GM12892 (cell line): ENCODE measurements around the gene RAD51C.

Experiments used
- POLR2A ChIP-seq: IDR thresholded peaks from 2 replicates; pipeline ENCODE4 v1.6.1; 2011; ENCODE audit warnings: low read depth, low read length, control low read depth
- POLR2AphosphoS5 ChIP-seq: IDR thresholded peaks from 2 replicates; pipeline ENCODE4 v1.6.1; 2011; ENCODE audit warnings: low read depth, low read length, control low read depth
- TAF1 ChIP-seq: IDR thresholded peaks from 2 replicates; pipeline ENCODE4 v1.6.1; 2011; ENCODE audit warnings: low read depth, mild to moderate bottlenecking, control low read depth, low read length, borderline replicate concordance

DNA sequence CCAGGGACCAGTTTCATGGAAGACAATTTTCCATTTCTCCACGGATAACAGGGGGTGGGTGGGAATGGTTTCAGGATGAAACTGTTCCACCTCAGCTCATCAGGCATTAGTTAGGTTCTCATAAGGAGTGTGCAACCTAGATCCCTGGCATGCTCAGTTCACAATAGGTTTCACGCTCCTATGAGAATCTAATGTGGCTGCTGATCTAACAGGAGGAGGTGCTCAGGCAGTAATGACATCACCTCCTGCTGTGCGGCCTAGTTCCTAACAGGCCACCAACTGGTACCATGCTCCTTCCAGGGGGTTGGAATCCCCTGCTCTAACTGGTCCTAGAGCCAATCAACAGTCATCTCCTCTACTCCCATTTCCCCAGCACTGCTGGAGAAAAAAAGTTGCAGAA is 20.4 kb upstream of the RAD51C start:
- TF ChIP-seq POLR2A (no peak), POLR2AphosphoS5 (no peak), TAF1 (no peak)
